HG03571 (cell line): ENCODE measurements around the gene C7orf33.
"Not testable (repeated sequence)": the region's sequence is repeated elsewhere in the genome, so short reads cannot be mapped to it uniquely, and the experiment has no call there.

ENCODE experiments used
- ATAC-seq: cut with Tn5 transposase; IDR thresholded peaks from one replicate; pipeline ENCODE4 v1.9.1; 2021; ENCODE audit not compliant: unreplicated experiment

The C7orf33 gene

GRCh38 chr7:148579366-148579765 is 11.2 kb upstream of the C7orf33 start:
- ATAC-seq = no peak

GRCh38 chr7:148580446-148580845 is 10.1 kb upstream of the C7orf33 start:
- ATAC-seq = no peak

DNA sequence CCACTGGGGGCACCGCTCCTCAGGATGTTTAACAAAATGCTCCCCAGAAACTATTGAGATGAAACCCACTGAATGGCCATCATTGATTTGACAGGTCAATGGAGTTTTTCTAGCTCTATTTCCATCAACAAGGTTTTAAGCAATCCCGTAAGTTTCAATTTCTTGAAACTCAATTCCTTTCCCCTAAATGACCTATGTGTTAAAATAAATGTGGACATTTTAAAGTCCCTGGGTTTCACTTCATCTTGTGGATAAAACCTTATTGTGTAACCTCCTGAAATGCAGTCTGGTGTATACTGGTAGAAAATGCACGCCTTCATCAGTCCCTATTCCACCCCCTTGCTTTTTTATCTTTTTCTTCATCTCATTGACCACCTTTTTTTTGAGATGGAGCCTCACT is 8.9 kb upstream of the C7orf33 start:
- no peak for ATAC-seq

GRCh38 chr7:148584154-148584827 is 6.3 kb upstream of the C7orf33 start:
- peak; percentile 91 for ATAC-seq

GRCh38 chr7:148585399-148585798 is 5.2 kb upstream of the C7orf33 start:
- no peak for ATAC-seq

DNA sequence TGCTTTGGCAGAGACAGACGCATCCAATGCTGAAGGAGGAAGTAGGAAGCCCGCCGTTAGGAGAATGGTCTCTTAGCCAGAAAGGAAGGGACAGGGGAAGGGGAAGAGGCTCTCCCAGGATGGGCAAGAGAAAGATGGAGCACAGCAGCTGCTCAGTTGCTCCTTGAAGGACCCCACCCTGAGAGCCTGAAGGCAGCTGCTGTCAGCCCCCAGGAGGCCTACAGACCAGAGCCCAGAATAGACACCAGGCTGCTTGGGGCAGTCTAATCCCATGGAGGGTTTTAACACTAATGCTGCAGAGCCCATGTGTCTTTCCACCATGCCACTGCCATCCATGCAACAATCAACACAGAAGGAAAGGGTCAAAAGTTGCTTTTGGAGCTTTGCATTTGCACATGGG is 3.5 kb upstream of the C7orf33 start:
- ATAC-seq = no peak

DNA sequence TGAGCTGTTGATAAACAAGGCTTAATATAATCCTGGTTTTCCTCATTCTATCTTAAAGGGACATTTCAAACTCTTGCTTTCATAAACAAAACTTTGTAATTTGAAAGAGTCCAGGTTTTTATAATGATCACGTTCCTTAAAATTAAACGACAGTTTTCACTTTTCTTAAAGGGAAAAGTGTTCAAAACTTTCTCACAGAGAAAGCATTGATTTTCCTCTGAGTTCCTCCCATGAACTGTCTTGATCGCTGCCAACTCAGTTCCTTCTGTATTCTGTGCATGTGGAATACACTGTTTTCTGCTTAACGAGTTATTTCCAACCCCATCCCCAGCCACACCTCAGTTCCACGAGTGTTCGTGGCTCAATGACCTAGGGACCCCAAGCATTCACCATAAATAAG is 2.4 kb upstream of the C7orf33 start:
- ATAC-seq = no peak

DNA sequence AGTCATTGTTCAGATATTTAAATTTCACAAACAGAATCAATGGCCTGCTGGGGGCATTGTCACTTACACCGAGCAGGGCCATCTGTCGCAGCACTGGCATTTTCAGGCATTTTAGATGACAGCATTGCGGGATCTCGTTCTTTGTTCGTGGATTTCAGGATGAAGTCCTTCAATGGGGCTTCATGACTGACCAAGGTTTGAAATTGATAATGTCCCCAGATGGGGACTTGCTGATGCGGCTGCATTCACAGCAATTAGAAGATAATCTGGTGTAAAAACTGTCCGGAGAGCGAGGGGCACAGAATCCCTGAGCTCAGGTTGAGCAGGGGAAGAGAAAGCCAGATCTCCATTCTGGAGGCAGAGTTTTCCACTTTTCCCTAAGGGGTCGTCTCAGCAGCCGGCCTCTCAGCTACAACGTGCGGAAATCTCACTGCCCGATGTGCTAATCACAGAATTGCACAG is 1.9 kb upstream of the C7orf33 start:
- ATAC-seq = no peak

- no peak for ATAC-seq
Observed at GRCh38 chr7:148589640-148590039, 926 bp upstream of the C7orf33 start.

DNA sequence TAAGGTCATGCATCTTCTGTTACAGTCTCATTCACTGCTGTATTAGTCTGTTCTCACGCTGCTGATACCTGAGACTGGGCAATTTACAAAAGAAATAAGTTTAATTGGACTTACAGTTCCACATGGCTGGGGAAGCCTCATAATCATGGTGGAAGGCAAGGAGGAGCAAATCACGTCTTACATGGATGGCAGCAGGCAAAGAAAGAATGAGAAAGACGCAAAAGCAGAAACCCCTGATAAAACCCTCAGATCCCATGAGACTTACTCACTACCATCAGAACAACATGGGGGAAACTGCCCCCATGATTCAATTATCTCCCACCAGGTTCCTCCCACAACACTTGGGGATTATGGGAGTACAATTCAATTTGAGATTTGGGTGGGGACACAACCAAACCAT is 5.8 kb downstream of the C7orf33 start:
- not testable (repeated sequence) for ATAC-seq

GRCh38 chr7:148598351-148598750 is 7.8 kb downstream of the C7orf33 start:
- ATAC-seq = no peak

DNA sequence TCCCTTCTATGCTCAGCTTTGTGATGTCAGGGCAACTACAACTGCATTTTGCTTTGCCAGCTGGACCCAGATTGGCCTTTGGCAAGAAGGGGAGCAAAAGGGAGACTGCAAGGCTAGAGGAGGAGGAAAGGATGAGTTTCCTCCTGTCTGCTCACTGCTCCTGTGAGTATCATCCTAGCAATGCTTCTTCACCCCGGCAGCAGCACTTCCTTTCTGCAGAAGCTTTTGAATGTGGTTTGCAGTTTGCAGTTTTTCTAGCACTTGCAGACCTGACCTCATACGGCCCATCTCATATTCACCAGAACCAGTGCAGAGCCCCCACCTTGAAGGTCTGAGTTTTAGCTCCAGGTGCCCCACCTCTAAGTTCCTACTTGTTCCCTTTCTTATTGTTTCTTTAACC is 14.8 kb downstream of the C7orf33 start:
- ATAC-seq = no peak

DNA sequence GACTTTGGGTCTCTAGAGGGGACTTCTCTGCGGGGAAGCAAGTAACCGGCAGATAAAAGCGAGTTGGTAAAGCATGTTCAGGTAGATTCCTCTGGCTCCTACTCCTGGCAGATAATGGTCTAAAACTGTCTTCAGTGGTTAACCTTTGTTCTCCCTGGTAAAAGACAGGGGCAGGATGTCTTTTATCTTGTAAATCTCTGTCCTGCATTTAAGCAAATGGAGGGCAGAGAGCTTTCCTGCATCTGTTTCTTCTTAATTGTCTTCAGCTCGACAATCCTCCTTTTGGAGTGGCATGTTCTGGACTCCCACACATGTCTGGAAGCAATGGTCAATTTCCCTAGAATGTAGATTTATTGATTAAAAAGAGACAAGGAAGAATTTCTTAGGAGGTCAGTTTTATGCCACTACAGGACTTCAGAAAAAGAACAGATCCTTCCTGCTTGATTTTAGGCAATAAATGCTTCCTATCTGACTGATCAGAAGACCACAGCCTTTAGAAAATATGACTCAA is 16.6 kb downstream of the C7orf33 start:
- ATAC-seq = no peak

GRCh38 chr7:148609045-148609725 is 18.6 kb downstream of the C7orf33 start:
- ATAC-seq = no peak

GRCh38 chr7:148611692-148612091 is 21.1 kb downstream of the C7orf33 start:
- no peak for ATAC-seq

- no peak for ATAC-seq
Observed at GRCh38 chr7:148615085-148615730, 24.6 kb downstream of the C7orf33 start.

DNA sequence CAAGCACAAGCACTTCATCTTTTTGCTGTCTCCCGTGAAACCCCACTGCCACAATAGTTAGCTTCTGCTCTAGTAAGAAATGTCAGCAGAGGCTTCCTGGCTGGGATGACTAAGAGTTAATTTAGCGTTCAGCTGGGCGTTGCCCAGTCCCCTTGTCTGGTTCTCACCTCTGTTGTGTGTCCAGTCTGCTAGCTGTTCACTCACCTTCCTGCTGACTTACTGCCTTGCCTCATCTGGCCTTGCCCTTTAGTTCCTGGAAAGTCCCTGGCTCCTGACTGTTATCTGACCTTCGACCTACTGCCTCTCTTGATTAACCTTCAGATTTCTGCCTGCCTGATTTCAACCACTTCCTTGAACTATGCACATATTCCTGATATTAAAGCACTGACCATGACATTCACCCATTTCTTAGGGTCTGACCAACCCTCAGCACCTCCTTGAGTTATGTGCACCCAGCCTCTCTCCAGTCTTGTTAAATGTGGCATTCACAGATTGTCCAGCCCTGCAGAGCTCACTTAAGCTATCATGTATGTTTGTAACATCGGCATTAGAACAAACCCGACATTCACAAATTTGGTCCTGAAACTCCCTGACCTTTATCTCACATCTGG is 30.3 kb downstream of the C7orf33 start:
- ATAC-seq = no peak

- no peak for ATAC-seq
Observed at GRCh38 chr7:148621563-148621962, 31.0 kb downstream of the C7orf33 start.

DNA sequence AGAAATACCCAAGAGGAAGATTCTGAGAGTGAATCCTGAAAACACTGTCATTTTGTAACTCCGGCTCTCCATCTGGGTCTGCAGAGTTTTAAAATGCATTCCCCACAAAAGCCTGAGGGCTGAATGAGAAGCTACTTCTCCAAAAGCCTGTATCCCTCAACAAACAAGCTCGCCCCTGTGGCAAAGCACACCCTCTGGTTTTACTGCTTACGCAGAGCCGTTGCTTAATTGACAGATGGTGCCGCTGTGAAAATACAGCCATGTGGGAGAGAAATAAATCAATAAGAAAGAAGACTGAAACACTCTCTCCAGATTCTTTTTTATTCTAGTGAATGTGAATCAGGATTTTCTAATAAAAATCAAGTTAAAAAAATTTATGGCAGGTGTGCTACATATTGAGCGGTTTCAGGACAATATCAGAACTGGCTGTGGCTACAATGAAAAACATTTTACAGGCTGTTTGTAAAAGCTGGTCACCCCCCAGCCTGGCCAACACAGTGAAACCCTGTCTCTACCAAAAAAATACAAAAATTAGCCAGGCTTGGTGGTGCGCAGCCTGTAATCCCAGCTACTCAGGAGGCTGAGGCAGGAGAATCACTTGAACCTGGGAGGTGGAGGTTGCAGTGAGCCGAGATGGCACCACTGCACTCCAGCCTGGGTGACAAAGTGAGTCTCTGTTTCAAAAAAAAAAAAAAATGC is 32.5 kb downstream of the C7orf33 start:
- ATAC-seq = no peak

GRCh38 chr7:148623586-148624282 is 33.2 kb downstream of the C7orf33 start:
- ATAC-seq = no peak
